K562 (cell line): ENCODE data around the gene CEMIP2. TPM values are rescaled to one million over a fixed set of nuclear protein-coding genes. Genes with fewer than 3 reads are reported as not detected.

Experiments
- ATAC-seq: fragments of 200-7000 bp; cut with Tn5 transposase; 3 replicates; pipeline ENCODE4 v1.9.1; 2020; ENCODE audit warnings: moderate library complexity
- BruUV-seq: library from RNA; stranded (reverse); fragments of 400-500 nt; replicated peaks from 2 replicates; lab custom pipeline; 2021; lab: Mats Ljungman, UMichigan
- CTCF ChIA-PET: fragments of 300-600 bp; formaldehyde crosslinking; extraction: SDS; loops from one replicate; lab custom pipeline; 2021; ENCODE audit warnings: low intra/inter-chr PET ratio; lab: Yijun Ruan, JAX
- POLR2A ChIA-PET: fragments of 300-600, 350-650 bp; sonication (Branson Sonifier 250); formaldehyde crosslinking; extraction: SDS; loops from one replicate; lab custom pipeline; 2021; ENCODE audit warnings: antibody characterized with exemption, inconsistent platforms; lab: Yijun Ruan, JAX
- DNase-seq, 4 experiments: peaks; one replicate each; pipeline versions ENCODE4 v3.0.0 to v3.0.0-alpha.2; 2011 to 2018; ENCODE audit warnings: low spot score in 3 of 4, mixed read lengths in 3 of 4; ENCODE audit errors: extremely low read depth in 1 of 4
- FAIRE-seq: peaks from 2 replicates; lab custom pipeline; 2011; peaks lifted over from hg19 to GRCh38; lab: Jason Lieb, UNC
- H2AFZ ChIP-seq: 2 replicates; pipeline ENCODE4 v1.6.0; 2011; ENCODE audit warnings: low read depth, low read length, control low read depth, inconsistent platforms
- H3K27ac ChIP-seq: fragments of 200-600 bp; 3 replicates; pipeline ENCODE4 v1.8.0; 2011; ENCODE audit warnings: low read depth, mild to moderate bottlenecking, control low read depth, inconsistent platforms, low read length, moderate library complexity, mixed read lengths; ENCODE audit errors: extremely low read depth
- H3K27me3 ChIP-seq, 2 experiments: fragments of 300-600 bp in 1 of 2; 2 replicates in 1 of 2; 3 replicates in 1 of 2; pipeline versions ENCODE4 v1.6.0 to v1.8.0; 2011; ENCODE audit warnings: inconsistent platforms in 2 of 2, low read length in 2 of 2, mild to moderate bottlenecking in 1 of 2, mixed read lengths in 1 of 2, moderate library complexity in 1 of 2; ENCODE audit not compliant: control insufficient read depth in 2 of 2, insufficient read depth in 2 of 2
- H3K36me3 ChIP-seq: fragments of 300-600 bp; 3 replicates; pipeline ENCODE4 v1.8.0; 2011; ENCODE audit warnings: mild to moderate bottlenecking, low read length, inconsistent platforms; ENCODE audit not compliant: control insufficient read depth, insufficient read depth
- H3K4me1 ChIP-seq, 2 experiments: fragments of 200-600 bp in 1 of 2; replicated peaks in 1 of 2; 2 replicates in 1 of 2; 3 replicates in 1 of 2; pipeline versions ENCODE4 v1.5.1 to v1.8.0; 2011; ENCODE audit warnings: inconsistent platforms in 2 of 2, low read length in 2 of 2, mild to moderate bottlenecking in 1 of 2, mixed read lengths in 1 of 2, moderate library complexity in 1 of 2; ENCODE audit not compliant: control insufficient read depth in 2 of 2, insufficient read depth in 2 of 2
- H3K4me2 ChIP-seq: 2 replicates; pipeline ENCODE4 v1.6.1; 2011; ENCODE audit warnings: low read length, control low read depth, inconsistent platforms, mixed read lengths; ENCODE audit not compliant: insufficient read depth
- H3K4me3 ChIP-seq: fragments of 200-600 bp; sonication (generic), shearing (Covaris generic); 2 replicates; pipeline ENCODE4 v1.5.1; 2016; ENCODE audit warnings: control low read depth, inconsistent platforms
- H3K79me2 ChIP-seq: fragments of 200-600 bp; 3 replicates; pipeline ENCODE4 v1.8.0; 2011; ENCODE audit warnings: low read length, inconsistent platforms; ENCODE audit not compliant: control insufficient read depth, insufficient read depth
- H3K9ac ChIP-seq, 2 experiments: 2 replicates each; pipeline versions ENCODE4 v1.6.0 to v1.6.1; 2011; ENCODE audit warnings: low read depth in 2 of 2, low read length in 2 of 2, control low read depth in 1 of 2, inconsistent platforms in 1 of 2, mild to moderate bottlenecking in 1 of 2, mixed read lengths in 1 of 2; ENCODE audit not compliant: insufficient read depth in 1 of 2
- H3K9me1 ChIP-seq: one replicate; pipeline ENCODE4 v1.6.0; 2011; ENCODE audit warnings: inconsistent platforms, mild to moderate bottlenecking, low read length, moderate library complexity; ENCODE audit not compliant: control insufficient read depth, insufficient read depth
- H3K9me3 ChIP-seq: replicated peaks from 2 replicates; pipeline ENCODE4 v1.5.1; 2011; ENCODE audit warnings: low read depth, low read length, inconsistent platforms; ENCODE audit not compliant: control insufficient read depth, insufficient read depth
- H4K20me1 ChIP-seq: replicated peaks from 2 replicates; pipeline ENCODE4 v1.6.1; 2011; ENCODE audit warnings: low read length, inconsistent platforms, mixed read lengths; ENCODE audit not compliant: control insufficient read depth, insufficient read depth
- CUX1 ChIP-seq: fragments of 200-800 bp; sonication (Bioruptor generic); IDR thresholded peaks from 2 replicates; pipeline ENCODE4 v1.6.1; 2016; ENCODE audit warnings: missing genetic modification characterization, missing compliant biosample characterization
- KHSRP ChIP-seq: fragments of 450-650 bp; IDR thresholded peaks from 2 replicates; pipeline ENCODE4 v1.6.1; 2017
- TARDBP ChIP-seq: fragments of 450-650 bp; IDR thresholded peaks from 2 replicates; pipeline ENCODE4 v1.6.1; 2016
- XRCC4 ChIP-seq: IDR thresholded peaks from one replicate; pipeline ENCODE4 v1.6.1; 2011; ENCODE audit not compliant: insufficient read depth, insufficient read length; ENCODE audit errors: extremely low read depth
- WGBS: fragments of 100-300 bp; shearing (Covaris generic); methylation state at CpG from one replicate; pipeline ENCODE4 v1.1.6; 2016; ENCODE audit warnings: low coverage, mixed read lengths; ENCODE audit not compliant: insufficient coverage; ENCODE audit errors: missing lambda C conversion rate; 5-methylcytosine and 5-hydroxymethylcytosine counted together
- in situ Hi-C: fragments of 300-500 bp; cut with MboI; formaldehyde crosslinking; loops from 4 replicates; pipeline ENCODE4 v1.15.0; 2018; ENCODE audit warnings: inconsistent platforms, mixed read lengths
- intact Hi-C: fragments of 100-400 bp; cut with micrococcal nuclease; formaldehyde crosslinking; loops from 2 replicates; pipeline ENCODE4 v1.14.2; 2022
- polyA plus RNA-seq, 8 experiments: library from polyadenylated mRNA; depleted of rRNA in 4 of 8; stranded (reverse) in 5 of 8; unstranded in 3 of 8; fragments of >200 nt; fragmentation: Nextera tagmentation in 2 of 8; fragmentation: Illumina TruSeq in 1 of 8; extraction: Ambion mirVana in 2 of 8; extraction: Trizol in 1 of 8; gene quantifications; 2 replicates each; pipeline versions ENCODE4 v1.2.1 to v1.2.3, GENCODE V29; 2011 to 2014; ENCODE audit warnings: inconsistent platforms in 1 of 8, missing spikeins in 1 of 8
- total RNA-seq, 7 experiments: library from RNA; depleted of rRNA in 6 of 7; stranded (reverse); fragments of >200 nt in 6 of 7; fragmentation: Illumina TruSeq in 2 of 7; extraction: Trizol in 2 of 7; gene quantifications; 2 replicates each; pipeline versions ENCODE4 v1.2.1 to v1.2.3, GENCODE V29; 2011 to 2021; ENCODE audit warnings: low replicate concordance in 1 of 7

The CEMIP2 gene
- total and polyA plus RNA-seq, 9 of the 15 experiments (the other 6 are each of a cell fraction or from before 2014, with no cell fraction given), result 5.4 to 29.9 (median 14.2) TPM

GRCh38 chr9:71754151-71754550 lies 14.2 kb downstream of the CEMIP2 start:
- peaks cover 0 to 8% of the 10 kb centered on the region in 2 experiments; a peak in 4 of 5 replicates for H3K4me1 ChIP-seq
- no peak overlapping the region for H2AFZ ChIP-seq
- WGBS, result 81% methylated on average over 4 of the region's 4 CpGs
- peaks cover 56% of the 10 kb centered on the region for H3K79me2 ChIP-seq
- ChIA-PET CTCF (no interaction called here), POLR2A (no interaction called here)
- no peaks in the 10 kb centered on the region for H3K36me3 ChIP-seq
- no peak for DNase-seq
- in situ Hi-C loops (no loop called here), intact Hi-C loops (no loop called here)
- no peak overlapping the region for H3K4me2 ChIP-seq
- no peak overlapping the region for H3K4me3 ChIP-seq
- ATAC-seq, result no peak
- no peak overlapping the region for H3K27ac ChIP-seq
- no peaks in the 10 kb centered on the region for H3K9me3 ChIP-seq
- BruUV-seq, result no TSS peak
- H4K20me1 ChIP-seq, result no peaks in the 10 kb centered on the region
- H3K9me1 ChIP-seq, result no peaks in the 10 kb centered on the region
- no peak for TF ChIP-seq CUX1 (CRISPR knock-in tag)
- TF ChIP-seq XRCC4, result no peak
- no peak for TF ChIP-seq KHSRP
- TF ChIP-seq TARDBP, result no peak
- no peaks in the 10 kb centered on the region for H3K27me3 ChIP-seq
- FAIRE-seq, result peak; percentile 35
- H3K9ac ChIP-seq, result no peak overlapping the region
